ENCODE results near the gene TRAPPC14. TPM values are rescaled to one million over a fixed set of nuclear protein-coding genes. Genes with fewer than 3 reads are reported as not detected.

Gene TRAPPC14
- polyA plus RNA-seq, 1 donor from 2014 or later: 6.3 TPM

DNA sequence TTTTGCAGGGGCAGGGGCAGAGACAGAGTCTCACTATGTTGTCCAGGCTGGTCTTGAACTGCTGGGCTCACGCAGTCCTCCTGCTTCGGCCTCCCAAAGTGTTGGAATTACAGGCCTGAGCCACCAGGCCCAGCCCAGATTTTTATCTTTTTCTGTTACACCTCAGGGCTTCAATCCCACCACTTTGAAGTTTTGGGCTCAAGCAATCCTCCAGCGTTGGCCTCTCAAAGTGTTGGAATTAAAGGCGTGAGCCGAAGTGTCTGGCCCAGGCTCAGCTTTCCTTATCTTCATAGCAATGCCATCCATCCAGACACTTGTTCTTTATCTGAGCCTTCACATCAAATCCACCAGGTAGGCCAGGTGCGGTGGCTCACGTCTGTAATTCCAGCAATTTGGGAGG, 43.5 kb downstream of the TRAPPC14 start:
- Mint-ChIP-seq H3K4me1 (peaks cover 10 to 14% (median 11%) of the 10 kb centered on the region in 3 donors), H3K4me3 (no peak overlapping the region)

DNA sequence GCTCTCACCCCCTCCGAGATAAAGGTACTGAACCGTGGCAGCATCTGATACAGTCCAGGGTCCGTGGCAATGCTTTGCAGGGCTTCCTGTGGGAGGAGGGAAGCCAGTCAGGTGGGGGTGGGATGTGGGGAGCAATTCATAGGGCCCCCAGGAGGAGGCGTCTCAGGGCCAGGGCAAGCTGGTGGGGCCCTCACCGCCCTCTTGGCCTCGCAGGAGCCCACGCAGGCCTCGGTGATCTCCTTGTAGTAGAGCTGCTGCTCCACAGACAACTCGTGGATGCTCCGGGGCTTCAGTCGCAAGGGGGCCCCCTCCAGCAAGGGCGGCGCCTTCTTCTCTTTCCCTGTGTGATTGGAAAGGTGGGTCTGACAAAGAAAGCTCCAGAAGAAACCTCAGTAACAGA, 46.6 kb downstream of the TRAPPC14 start:
- Mint-ChIP-seq H3K9me3 (no peaks in the 10 kb centered on the region), H3K27ac (no peak overlapping the region), H3K4me1 (peaks cover 0 to 3% (median 0%) of the 10 kb centered on the region in 3 donors), H3K4me3 (peak overlapping the region in 1 of 4 donors; percentile 54), H3K36me3 (peaks cover 2% of the 10 kb centered on the region), H3K27me3 (no peaks in the 10 kb centered on the region)

More for the DNA sequence above, 43.5 kb downstream of the TRAPPC14 start:
- H3K27me3 Mint-ChIP-seq: no peaks in the 10 kb centered on the region
- H3K36me3 Mint-ChIP-seq: peaks cover 2% of the 10 kb centered on the region
- no peak overlapping the region for H3K27ac Mint-ChIP-seq
- no peaks in the 10 kb centered on the region for H3K9me3 Mint-ChIP-seq

DNA sequence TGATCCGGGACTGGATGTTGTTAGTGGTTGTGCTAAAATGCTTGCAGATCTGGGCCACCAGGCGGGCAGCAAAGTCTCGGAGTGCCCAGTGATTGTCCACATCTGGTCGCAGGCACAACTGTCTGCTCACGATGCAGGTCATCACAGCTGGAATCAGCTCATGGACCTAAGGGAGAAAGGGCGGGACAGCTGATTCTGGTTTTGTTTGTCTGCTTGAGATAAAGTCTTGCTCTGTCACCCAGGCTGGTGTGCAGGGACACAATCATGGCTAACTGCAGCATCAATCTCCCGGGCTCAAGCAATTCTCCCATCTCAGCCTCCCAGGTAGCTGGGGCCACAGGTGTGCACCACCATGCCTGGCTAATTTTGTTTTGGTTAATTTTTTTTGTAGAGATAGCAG, 47.4 kb downstream of the TRAPPC14 start:
- Mint-ChIP-seq H3K9me3 (no peaks in the 10 kb centered on the region), H3K27ac (peak overlapping the region in 1 of 3 donors; percentile 35), H3K36me3 (peaks cover 2% of the 10 kb centered on the region), H3K4me3 (peak overlapping the region in 1 of 4 donors; percentile 32), H3K27me3 (no peaks in the 10 kb centered on the region), H3K4me1 (no peaks in the 10 kb centered on the region)

DNA sequence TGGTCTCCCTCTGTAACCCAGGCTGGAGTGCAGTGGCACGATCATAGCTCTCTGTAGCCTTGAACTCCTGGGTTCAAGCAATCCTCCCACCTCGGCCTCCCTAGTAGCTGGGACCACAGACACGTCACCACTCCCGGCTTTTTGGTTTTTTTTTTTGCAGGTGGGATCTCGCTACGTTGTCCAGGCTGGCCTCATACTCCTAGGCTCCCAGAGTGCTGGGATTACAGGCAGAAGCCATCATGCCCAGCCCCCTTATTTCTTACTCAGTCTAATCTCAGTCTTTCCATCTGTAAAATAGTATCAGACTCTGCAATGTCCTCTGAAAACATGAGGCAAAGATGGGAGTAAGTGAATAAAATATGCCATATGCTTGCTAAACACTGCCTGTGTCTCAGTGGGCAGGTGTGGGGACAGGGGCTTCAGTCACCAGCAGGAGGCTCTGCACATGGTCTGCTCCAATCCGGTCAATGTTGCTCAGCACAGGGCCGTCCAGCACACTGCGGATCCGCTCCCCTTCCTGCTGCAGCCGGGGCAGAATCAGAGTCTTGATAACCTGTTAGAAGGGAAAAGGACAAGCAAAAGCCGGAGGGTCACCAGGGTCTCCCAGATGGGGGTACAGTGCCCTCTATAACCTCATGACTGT, 48.9 kb downstream of the TRAPPC14 start:
- Mint-ChIP-seq H3K4me1 (no peaks in the 10 kb centered on the region), H3K36me3 (peaks cover 2% of the 10 kb centered on the region), H3K27me3 (no peaks in the 10 kb centered on the region), H3K4me3 (no peak overlapping the region), H3K9me3 (no peaks in the 10 kb centered on the region), H3K27ac (no peak overlapping the region)

DNA sequence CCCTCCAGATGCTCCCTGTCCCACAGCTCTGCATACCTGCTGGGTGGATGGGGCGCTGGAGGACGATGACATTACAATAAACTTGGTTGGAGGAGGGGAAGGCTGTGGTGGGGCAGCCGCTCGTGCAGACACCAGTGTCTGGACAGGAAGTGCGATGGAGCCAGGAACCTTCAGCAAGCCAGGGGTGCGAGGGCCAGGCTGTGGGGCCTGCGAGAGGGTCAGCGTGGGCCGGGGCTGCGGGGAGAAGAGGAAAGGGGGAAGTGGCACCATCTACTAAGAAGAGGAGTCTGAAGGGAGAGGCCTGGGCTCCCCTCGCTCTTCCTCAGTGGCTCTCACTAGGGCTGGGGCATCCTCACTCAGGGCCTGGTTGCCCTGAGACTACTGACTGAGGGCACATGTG, 50.6 kb downstream of the TRAPPC14 start:
- no peaks in the 10 kb centered on the region for H3K36me3 Mint-ChIP-seq
- H3K27me3 Mint-ChIP-seq: no peaks in the 10 kb centered on the region
- H3K4me3 Mint-ChIP-seq: no peak overlapping the region
- no peak overlapping the region for H3K27ac Mint-ChIP-seq
- H3K4me1 Mint-ChIP-seq: peaks cover 2 to 5% (median 4%) of the 10 kb centered on the region in 3 donors
- H3K9me3 Mint-ChIP-seq: no peaks in the 10 kb centered on the region

DNA sequence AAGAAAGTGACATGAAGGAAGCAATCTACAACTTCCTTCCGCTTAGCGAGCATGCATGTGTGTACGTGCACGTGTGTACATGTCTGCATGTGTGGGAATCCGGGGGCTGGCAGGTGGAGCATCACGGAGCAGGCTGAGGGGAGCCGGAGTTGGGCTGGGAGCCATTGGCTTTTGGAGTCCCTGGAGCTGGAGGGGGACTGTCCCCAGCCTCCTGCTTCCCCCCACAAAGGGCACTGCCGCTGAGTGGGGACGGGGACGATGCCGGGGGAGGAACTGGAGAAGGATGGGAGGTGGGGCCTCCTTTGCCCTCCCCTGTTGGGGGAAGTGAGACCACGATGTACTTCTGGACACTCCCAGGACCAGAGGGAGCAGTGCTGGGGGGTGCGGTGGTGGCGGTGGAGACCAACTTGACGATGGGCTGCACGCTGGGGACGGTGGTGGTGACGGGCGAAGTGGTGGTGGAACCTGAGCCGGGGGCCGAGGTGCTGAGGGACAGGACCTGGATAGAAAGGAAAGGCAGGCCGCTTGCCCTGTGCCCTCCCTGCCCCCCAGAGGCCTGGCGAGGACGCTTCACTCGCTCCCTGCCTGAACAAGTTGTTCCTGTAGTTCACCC, 51.3 kb downstream of the TRAPPC14 start:
- no peaks in the 10 kb centered on the region for H3K36me3 Mint-ChIP-seq
- H3K9me3 Mint-ChIP-seq: no peaks in the 10 kb centered on the region
- peaks cover 4 to 5% (median 5%) of the 10 kb centered on the region in 3 donors for H3K4me1 Mint-ChIP-seq
- H3K27me3 Mint-ChIP-seq: no peaks in the 10 kb centered on the region
- peak overlapping the region in 1 of 4 donors; percentile 57 for H3K4me3 Mint-ChIP-seq
- H3K27ac Mint-ChIP-seq: peak overlapping the region in 1 of 3 donors; percentile 23

DNA sequence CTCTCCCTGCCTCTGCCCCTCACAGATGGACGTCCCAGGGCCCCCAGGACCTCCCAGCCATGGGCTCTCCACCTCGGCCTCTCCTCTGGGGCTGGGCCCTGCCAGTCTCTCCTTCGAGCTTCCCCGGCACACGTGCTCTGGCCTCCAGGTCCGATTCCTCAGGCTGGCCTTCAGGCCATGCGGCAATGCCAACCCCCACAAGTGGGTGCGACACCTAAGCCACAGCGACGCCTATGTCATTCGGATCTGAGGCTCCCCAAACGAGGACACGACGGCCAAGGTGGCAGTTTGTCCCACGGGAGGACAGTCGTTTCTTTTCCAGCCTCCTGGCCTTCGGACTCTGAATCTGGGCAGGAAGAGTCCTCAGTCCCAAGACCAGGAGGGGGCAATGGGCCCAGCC, 51.9 kb downstream of the TRAPPC14 start:
- Mint-ChIP-seq H3K9me3 (no peaks in the 10 kb centered on the region), H3K27me3 (no peaks in the 10 kb centered on the region), H3K27ac (peak overlapping the region in 1 of 3 donors; percentile 23), H3K4me3 (peak overlapping the region in 1 of 4 donors; percentile 57), H3K4me1 (peaks cover 4 to 5% (median 5%) of the 10 kb centered on the region in 3 donors), H3K36me3 (no peaks in the 10 kb centered on the region)

DNA sequence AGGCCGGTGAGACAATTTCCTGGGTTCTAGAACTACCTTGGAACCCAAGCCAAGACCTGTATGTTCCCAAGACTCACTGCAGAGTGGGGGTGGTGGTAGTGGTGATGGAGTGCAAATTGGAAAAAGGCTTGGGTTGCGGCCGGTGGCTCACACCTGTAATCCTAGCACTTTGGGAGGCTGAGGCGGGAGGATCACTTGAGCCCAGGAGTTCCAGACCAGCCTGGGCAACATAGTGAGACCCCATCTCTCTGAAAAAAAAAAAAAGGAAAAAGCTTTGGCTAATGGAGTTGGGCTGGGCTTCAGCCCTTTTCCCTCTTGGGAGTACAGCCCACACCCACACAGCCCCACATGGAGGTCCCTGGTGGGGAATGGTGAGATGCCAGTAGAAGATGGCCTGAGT, 53.0 kb downstream of the TRAPPC14 start:
- Mint-ChIP-seq H3K27me3 (no peaks in the 10 kb centered on the region), H3K4me3 (peak overlapping the region in 1 of 4 donors; percentile 52), H3K9me3 (no peaks in the 10 kb centered on the region), H3K27ac (peak overlapping the region in 1 of 3 donors; percentile 42), H3K36me3 (no peaks in the 10 kb centered on the region), H3K4me1 (peaks cover 4 to 11% (median 5%) of the 10 kb centered on the region in 3 donors)

Other genes with a start within 250 kb of the TRAPPC14 start
- gene TRIM4, start 239.2 kb downstream of the TRAPPC14 start, polyA plus RNA-seq: 30.2 TPM
- gene GJC3, start 229.1 kb downstream of the TRAPPC14 start, polyA plus RNA-seq: not detected
- not detected for gene AZGP1, start 182.7 kb downstream of the TRAPPC14 start, polyA plus RNA-seq
- 35.3 TPM for gene ZKSCAN1, start 143.1 kb downstream of the TRAPPC14 start, polyA plus RNA-seq
- 9.9 TPM for gene ZSCAN21, start 108.9 kb downstream of the TRAPPC14 start, polyA plus RNA-seq
- 31.7 TPM for gene ZNF3, start 77.0 kb downstream of the TRAPPC14 start, polyA plus RNA-seq
- gene COPS6, start 69.8 kb downstream of the TRAPPC14 start, polyA plus RNA-seq: 121 TPM
- 33.4 TPM for gene MCM7, start 57.3 kb downstream of the TRAPPC14 start, polyA plus RNA-seq
- gene AP4M1, start 57.1 kb downstream of the TRAPPC14 start, polyA plus RNA-seq: 4.5 TPM
- gene TAF6, start 39.4 kb downstream of the TRAPPC14 start, polyA plus RNA-seq: 31.5 TPM
- 4.5 TPM for gene CNPY4, start 39.1 kb downstream of the TRAPPC14 start, polyA plus RNA-seq
- 1.4 TPM for gene MBLAC1, start 31.8 kb downstream of the TRAPPC14 start, polyA plus RNA-seq
- gene LAMTOR4, start 9.8 kb downstream of the TRAPPC14 start, polyA plus RNA-seq: 443 TPM
- 0.38 TPM for gene GAL3ST4, start 9.9 kb upstream of the TRAPPC14 start, polyA plus RNA-seq
- 0.23 TPM for gene GPC2, start 18.7 kb upstream of the TRAPPC14 start, polyA plus RNA-seq
- gene STAG3, start 19.2 kb upstream of the TRAPPC14 start, polyA plus RNA-seq: 61.5 TPM
- gene PVRIG, start 61.2 kb upstream of the TRAPPC14 start, polyA plus RNA-seq: 94.5 TPM
- gene SPDYE3, start 149.0 kb upstream of the TRAPPC14 start, polyA plus RNA-seq: 9.9 TPM
- gene PILRB, start 199.4 kb upstream of the TRAPPC14 start, polyA plus RNA-seq: 14.3 TPM
- 2.3 TPM for gene PILRA, start 214.8 kb upstream of the TRAPPC14 start, polyA plus RNA-seq

Measured in IgD-negative memory B cell (primary cell).